Stimulated activated CD4-positive, alpha-beta T cell treated with anti-CD3 and anti-CD28 coated beads, TNF-alpha, amount 100 ng/mL, for 24 hours (primary cell): ENCODE results near the gene EPM2AIP1.
"Not testable (repeated sequence)": the region's sequence is repeated elsewhere in the genome, so short reads cannot be mapped to it uniquely, and the experiment has no call there.

Experiments
- DNase-seq, 3 experiments: peaks; one replicate each; pipeline ENCODE4 v3.0.0-alpha.2; 2020; ENCODE audit warnings: low read depth in 3 of 3

Gene EPM2AIP1

DNA sequence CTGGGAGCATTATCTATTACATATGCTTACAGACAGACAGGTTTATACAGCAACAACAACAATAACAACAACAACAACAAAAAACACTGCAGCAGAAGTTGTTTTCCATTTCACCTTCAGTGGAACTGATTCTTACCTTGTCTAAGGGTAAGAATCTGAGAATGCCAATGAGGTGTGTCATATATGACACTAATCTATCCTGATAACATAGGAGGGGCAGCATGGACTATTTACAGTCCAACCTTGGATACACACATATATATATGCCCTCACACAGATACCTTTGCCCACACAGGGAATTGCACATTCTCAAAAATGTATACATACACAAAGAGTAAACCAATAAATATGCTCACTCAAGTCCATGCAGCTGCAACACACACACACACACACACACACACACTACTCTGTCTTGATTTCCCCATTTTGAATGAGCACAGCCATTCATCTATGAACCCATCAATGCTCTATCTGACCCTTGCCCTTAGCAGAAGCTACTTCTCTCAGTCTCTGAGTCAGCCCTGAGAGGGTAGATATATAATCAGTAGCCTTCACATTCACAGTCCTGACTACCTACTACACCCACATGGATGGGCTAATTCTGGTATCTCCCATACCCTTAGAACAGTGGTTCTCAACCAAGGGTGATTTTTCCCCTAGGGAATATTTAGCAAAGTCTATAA lies 38.3 kb downstream of the EPM2AIP1 start:
- no peak for DNase-seq

GRCh38 chr3:36947814-36948213 lies 45.1 kb downstream of the EPM2AIP1 start:
- DNase-seq: not testable (repeated sequence)

GRCh38 chr3:36945333-36945980 lies 47.5 kb downstream of the EPM2AIP1 start:
- DNase-seq: no peak

DNA sequence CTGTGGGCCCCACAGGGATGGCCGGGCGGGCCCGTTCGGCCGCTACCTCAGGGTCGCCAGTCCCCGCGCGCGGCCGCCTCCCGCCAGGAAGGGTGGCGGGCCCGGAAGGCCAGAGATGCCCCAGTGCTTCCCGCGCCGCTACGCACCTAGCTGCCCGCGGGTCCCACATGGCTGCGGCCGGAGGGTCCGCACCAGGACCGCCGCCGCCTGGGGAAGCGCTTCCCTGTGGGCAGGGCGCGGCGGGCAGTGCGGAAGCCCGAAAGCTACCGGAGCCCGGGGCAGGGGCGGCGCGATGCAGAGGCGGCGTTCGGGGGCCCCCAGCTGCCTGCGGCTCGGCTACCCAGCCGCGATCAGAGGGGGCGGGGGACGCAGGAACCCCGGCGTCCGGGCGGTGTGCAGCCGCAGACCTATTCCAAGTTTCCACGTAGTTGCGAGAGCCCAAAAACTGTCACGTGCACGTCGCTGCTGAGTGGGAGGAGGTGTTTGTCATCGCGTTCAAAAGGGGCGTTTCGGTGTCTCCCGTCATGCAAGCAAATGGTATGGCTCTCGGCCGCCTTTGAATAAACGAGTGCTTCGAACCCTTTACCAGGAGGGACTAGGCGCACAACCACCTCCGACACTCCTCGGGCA lies 48.2 kb downstream of the EPM2AIP1 start, which contains the start of gene TRANK1:
TSS of gene TRANK1 (minus strand) at position 414 of the 630 bp plus-strand sequence. CDS start at position 169, 245 bp downstream.
- peak; percentile 66 to 81 (median 77) for DNase-seq

- DNase-seq: peak in 2 of 3 experiments; percentile 13 to 38
These were observed 48.8 kb downstream of the EPM2AIP1 start for GRCh38 chr3:36944012-36944640.

- no peak for DNase-seq
These were observed 49.3 kb downstream of the EPM2AIP1 start for GRCh38 chr3:36943601-36944000.

DNA sequence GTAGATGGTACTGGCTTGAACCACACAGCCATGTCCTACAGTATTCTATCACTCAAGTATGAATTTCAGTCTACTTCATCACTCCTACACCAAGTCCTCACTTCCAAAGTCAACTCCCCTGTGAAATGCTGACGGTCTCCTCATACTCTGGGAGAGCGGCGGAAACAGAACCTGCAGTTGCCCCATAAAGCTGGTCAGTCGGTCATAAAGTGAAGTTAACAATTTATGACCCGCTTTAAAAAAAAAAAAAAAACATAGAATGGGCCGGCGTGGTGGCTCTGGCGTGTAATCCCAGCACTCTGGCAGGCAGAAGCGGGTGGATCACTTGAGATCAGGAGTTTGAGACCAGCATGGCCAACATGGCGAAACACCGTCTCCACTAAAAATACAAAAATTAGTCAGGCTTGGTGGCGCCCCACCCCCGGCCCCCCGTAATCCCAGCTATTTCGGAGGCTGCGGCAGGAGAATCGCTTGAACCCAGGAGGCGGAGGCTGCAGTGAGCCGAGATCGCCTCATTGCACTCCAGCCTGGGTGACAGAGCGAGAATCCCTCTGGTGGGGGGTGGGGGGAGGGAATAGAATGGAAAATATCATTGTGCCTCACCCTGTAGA lies 50.2 kb downstream of the EPM2AIP1 start:
- DNase-seq: no peak

DNA sequence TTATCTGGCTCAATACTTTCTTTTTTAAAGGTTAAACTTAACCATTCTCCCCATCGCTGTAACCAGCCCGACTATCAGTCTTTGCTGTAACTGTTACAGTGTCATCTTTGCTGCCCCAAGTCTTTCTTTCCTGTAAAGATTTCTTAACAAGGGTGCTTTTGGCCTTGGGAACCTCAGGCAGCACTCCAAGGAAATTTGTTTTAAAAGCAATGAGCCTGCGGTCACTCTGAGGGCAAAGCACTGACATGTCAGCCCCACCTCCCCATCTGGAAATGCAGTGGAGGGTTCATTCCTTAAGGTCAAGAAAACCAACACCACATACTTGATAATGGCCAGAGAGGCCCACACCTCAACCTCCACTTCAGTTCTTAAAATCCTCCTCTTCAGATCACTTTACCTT lies 51.3 kb downstream of the EPM2AIP1 start:
- DNase-seq: no peak

- no peak for DNase-seq
These were observed 51.8 kb downstream of the EPM2AIP1 start for GRCh38 chr3:36941162-36941561.

DNA sequence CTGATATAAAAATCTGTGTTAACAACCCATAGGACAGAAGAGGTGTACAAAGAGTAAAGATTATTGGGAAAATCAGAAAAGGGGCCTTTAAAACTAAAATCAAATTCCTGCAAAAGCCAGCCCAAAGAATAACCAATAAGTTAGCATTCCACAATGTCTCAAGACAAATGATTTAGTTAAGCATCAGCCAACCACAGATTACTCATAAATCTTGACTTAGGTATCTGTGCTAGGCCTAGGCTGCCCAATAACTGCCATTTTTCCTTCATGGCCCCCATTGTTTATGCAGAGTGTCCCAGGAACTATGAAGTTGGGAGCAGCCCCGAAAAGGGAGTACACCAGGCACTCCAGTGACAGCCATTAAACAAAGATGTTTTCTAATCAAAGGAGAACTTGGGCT lies 55.4 kb downstream of the EPM2AIP1 start:
- no peak for DNase-seq
